ENCODE results near the gene HOXB4.

HOXB4 gene

GRCh38 chr17:48609033-48609432, 30.9 kb upstream of the HOXB4 start:
- H3K27ac ChIP-seq: no peak overlapping the region
- no peak for TF ChIP-seq CTCF (conservative IDR thresholded peaks at IDR 0.05)

- H3K27ac ChIP-seq: no peak overlapping the region
- TF ChIP-seq CTCF (conservative IDR thresholded peaks at IDR 0.05): no peak
Observed at GRCh38 chr17:48608494-48608834, 30.3 kb upstream of the HOXB4 start.

- TF ChIP-seq CTCF (conservative IDR thresholded peaks at IDR 0.05): no peak
- no peak overlapping the region for H3K27ac ChIP-seq
Observed at GRCh38 chr17:48606892-48607614, 28.9 kb upstream of the HOXB4 start.

- no peak for TF ChIP-seq CTCF (conservative IDR thresholded peaks at IDR 0.05)
- H3K27ac ChIP-seq: no peak overlapping the region
Observed at GRCh38 chr17:48605991-48606891, 28.1 kb upstream of the HOXB4 start.

- H3K27ac ChIP-seq: no peak overlapping the region
- TF ChIP-seq CTCF (conservative IDR thresholded peaks at IDR 0.05): no peak
Observed at GRCh38 chr17:48605409-48605919, 27.3 kb upstream of the HOXB4 start.

- no peak for TF ChIP-seq CTCF (conservative IDR thresholded peaks at IDR 0.05)
- no peak within 1 kb of the TSS for H3K27ac ChIP-seq
Observed at GRCh38 chr17:48604770-48605329, 26.7 kb upstream of the HOXB4 start, which contains the start of gene HOXB6. Gene HOXB6, minus strand, starts transcription at chr17:48604986. Its CDS starts 6,836 bp downstream, at chr17:48598150.
